Measurements from ENCODE around the gene FGF8. TPM values are rescaled to one million over a fixed set of nuclear protein-coding genes. Genes with fewer than 3 reads are reported as not detected.
A peak's percentile ranks its signal among the peaks of the same experiment; 100 is the strongest.

FGF8 gene
- total and polyA plus RNA-seq, 9 of the 15 experiments (the other 6 are each of a cell fraction or from before 2014, with no cell fraction given), result 0.13 to 0.82 (median 0.37) TPM; not detected in 5

GRCh38 chr10:101782811-101783735 lies 7.2 kb upstream of the FGF8 start, which contains the start of gene NPM3 (continued):
- TF ChIP-seq CHD7 (IDR thresholded peaks at IDR 0.05; ENCODE audit: low read depth, low read length) (no peak), MTA1 (IDR thresholded peaks at IDR 0.05; ENCODE audit: borderline replicate concordance) (peak; percentile 94), ZBTB12 (CRISPR knock-in tag; IDR thresholded peaks at IDR 0.05) (peak; percentile 76), MYC (IDR thresholded peaks at IDR 0.05; ENCODE audit: low read depth, low read length) (peak; percentile 48; the same call in 1 of the 2 replicates), MYC (CRISPR knock-in tag; IDR thresholded peaks at IDR 0.05; ENCODE audit: borderline replicate concordance, low read depth) (no peak), TAF9B (IDR thresholded peaks at IDR 0.05; ENCODE audit: partially characterized antibody) (peak; percentile 51), ZNF717 (CRISPR knock-in tag; IDR thresholded peaks at IDR 0.05) (no peak), CREM (IDR thresholded peaks at IDR 0.05; ENCODE audit: low read depth) (peak; percentile 95), GABPA (tag; conservative IDR thresholded peaks at IDR 0.05; ENCODE audit: low read depth) (peak; percentile 78)

Data from K562 (cell line).